22Rv1 (cell line): ENCODE results near the gene XPR1.

Experiments
- H3K27ac ChIP-seq: fragments of 450-650 bp; 2 replicates; pipeline ENCODE4 v1.5.1; 2017
- ZFX ChIP-seq: fragments of 450-650 bp; IDR thresholded peaks from 2 replicates; pipeline ENCODE4 v1.6.1; 2017; ENCODE audit warnings: antibody characterized with exemption, borderline replicate concordance
- TF ChIP-seq, protein P1 (sequence below): fragments of 450-650 bp; IDR thresholded peaks from 2 replicates; pipeline ENCODE4 v1.5.1; 2017; ENCODE audit warnings: mild to moderate bottlenecking

The XPR1 gene

DNA sequence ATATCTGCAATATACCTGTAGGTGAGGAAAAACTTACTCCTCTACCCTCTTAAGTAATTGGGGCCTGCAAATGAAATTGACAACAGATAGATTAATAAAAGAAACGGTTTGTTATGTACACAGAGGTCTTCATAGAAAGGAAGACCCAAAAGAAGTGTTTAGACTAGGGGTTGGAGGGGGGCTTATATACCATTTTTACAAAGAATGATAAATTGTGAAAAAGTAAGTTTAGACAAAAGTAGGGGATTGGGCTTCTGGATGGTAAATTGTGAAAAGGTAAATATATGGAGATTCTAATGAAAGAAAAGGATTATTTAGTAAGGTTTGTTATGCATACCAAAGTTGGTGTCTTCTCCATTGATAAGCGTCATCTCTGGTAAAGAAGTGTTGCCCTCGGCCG, 207.7 kb downstream of the XPR1 start:
- TF ChIP-seq, protein P1, sequence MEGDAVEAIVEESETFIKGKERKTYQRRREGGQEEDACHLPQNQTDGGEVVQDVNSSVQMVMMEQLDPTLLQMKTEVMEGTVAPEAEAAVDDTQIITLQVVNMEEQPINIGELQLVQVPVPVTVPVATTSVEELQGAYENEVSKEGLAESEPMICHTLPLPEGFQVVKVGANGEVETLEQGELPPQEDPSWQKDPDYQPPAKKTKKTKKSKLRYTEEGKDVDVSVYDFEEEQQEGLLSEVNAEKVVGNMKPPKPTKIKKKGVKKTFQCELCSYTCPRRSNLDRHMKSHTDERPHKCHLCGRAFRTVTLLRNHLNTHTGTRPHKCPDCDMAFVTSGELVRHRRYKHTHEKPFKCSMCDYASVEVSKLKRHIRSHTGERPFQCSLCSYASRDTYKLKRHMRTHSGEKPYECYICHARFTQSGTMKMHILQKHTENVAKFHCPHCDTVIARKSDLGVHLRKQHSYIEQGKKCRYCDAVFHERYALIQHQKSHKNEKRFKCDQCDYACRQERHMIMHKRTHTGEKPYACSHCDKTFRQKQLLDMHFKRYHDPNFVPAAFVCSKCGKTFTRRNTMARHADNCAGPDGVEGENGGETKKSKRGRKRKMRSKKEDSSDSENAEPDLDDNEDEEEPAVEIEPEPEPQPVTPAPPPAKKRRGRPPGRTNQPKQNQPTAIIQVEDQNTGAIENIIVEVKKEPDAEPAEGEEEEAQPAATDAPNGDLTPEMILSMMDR: no peak
- no peak for TF ChIP-seq ZFX
- no peak overlapping the region for H3K27ac ChIP-seq

DNA sequence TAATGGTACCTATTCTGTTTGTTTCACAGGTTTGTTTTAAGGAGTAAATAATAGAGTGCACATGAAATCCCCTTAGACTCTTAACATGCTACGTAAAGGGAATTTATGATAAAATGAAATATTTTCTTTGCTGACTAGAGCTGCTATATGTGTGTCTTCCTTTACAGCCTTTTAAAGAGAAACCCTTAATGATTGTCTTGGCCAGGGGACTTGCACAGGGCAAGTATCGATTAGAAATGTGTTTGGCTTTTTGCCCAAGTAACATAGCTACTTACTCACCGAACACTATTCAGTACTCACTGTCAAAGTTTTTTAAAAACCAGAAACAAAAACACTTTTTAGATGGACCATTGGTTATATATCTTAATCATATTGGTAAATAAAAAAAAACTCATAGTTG, 209.6 kb downstream of the XPR1 start:
- no peak overlapping the region for H3K27ac ChIP-seq
- TF ChIP-seq, protein P1: no peak
- TF ChIP-seq ZFX: no peak

DNA sequence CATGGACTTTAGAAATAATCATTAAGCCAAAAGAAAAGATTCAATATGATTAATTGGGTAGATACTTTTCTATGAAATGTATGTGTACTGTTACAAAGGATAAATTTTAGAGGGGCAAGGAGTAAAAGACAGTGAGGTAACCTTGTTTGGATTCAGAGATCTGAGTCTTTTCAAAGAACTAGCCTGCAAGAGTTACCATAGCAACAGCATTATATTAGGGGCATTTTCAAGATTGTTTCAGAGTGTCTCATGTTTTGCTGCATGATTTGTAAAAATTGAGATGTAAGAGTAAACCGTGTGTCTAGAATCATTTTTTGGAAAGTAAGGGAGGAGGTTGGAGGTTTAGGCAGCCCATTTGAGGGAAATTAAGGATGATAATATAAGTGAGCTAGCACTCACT, 210.2 kb downstream of the XPR1 start:
- H3K27ac ChIP-seq: no peak overlapping the region
- no peak for TF ChIP-seq ZFX

DNA sequence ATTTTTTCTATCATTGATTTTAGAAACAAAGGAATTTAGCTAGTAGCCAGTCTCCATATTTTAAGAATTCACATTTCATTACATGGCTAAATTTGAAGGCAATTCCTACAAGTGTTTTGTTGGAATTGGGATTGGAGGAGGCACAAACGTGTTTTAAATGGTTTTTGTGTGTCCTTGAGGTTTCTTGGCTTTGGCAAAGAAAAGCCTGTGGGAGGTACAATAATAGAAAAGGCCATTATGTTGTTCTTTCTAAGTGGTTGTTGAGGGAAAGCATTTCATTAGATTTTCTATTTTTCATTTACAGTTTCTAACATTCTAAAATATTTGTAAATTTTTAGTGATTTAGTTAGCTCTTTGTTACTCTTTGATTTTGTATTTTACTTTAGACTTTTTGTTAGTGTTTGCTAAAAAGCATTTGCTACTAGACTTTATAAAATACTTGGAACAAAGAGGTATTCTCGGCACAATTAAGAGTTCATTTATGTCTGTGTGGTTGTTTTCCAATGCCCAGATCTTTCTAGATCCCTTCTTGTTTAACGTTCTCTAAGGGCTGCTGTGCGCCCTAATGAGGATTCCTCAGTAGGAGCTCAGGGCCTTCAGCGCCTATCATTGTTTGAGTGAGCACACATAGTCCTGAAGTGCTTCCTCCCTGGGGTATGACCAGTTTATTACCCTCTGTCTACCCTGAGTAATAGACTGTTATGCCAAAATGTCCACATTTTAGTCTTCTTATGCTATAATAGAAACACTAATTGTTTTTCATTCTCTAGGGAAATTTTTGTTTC, 210.9 kb downstream of the XPR1 start:
- TF ChIP-seq, protein P1: no peak
- TF ChIP-seq ZFX: no peak
- H3K27ac ChIP-seq: no peak overlapping the region

DNA sequence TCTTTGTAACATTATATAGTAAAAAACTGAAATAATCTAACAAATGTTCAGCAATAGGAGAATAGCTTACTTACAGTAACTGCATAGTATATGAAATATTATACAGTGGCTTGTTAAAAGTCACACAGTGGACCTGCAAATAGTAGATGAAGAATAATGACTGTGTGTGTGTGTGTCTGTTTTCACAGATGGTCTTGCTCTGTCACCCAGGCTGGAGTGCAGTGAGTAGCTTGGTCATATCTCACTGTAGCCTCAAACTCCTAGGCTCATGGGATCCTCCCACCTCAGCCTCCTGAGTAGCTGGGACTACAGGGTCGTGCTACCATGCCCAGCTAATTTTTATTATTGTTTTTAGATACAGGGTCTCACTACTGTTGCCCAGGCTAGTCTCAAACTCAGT, 213.5 kb downstream of the XPR1 start:
- TF ChIP-seq, protein P1: no peak
- TF ChIP-seq ZFX: no peak
- no peak overlapping the region for H3K27ac ChIP-seq

DNA sequence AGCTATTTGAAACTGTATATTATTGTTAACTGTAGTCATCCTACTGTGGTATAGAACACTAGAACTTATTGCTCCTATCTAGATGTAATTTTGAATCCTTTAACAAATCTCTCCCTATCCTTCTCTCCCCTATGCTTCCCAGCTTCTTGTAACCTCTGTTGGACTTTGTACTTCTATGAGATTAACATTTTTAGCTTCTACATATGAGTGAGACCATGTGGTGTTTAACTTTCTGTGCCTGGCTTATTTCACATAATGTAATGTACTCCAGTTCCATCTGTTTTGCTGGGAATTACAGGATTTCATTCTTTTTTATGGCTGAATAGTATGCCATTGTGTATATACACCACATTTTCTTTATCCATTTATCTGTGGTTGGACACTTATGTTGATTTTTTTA, 216.4 kb downstream of the XPR1 start:
- H3K27ac ChIP-seq: no peak overlapping the region
- TF ChIP-seq, protein P1: no peak
- no peak for TF ChIP-seq ZFX

DNA sequence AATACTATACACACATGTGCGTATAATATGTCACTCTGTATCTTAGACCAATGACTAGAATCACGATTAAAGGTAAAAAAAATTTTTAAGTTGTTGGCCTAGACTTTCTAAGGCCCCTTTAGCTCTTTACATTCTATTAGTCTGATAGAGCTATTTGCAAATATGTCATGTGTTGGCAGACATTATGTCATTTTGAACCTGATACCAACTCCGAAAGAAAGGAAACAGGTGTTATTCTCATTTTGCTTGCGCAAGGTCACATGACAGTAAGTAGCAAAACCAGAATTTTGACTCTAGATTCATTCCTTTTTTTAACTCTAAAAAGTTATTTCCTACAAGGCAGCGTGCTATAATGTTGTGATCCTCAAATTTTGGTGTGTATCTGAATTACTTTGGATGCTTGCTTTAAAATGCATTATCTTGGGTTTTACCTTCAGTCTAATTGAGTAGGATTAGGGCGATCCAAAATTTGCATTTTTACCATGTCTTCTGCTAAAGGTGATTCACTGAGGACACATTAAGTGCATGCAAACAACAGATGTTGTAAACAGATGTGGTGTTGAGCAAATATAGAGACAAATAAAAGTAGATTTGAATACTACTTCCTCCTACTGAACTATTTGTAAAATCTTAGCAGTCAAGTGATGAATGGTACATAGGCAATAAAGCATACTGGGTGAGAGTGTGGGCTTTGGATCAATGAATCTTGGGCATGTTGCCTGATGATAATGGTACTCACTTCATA, 217.4 kb downstream of the XPR1 start:
- H3K27ac ChIP-seq: no peak overlapping the region
- TF ChIP-seq ZFX: no peak
- TF ChIP-seq, protein P1: no peak
